CD4-positive, alpha-beta T cell treated with Interleukin-15 for 4 hours (primary cell): ENCODE measurements around the gene MRPL17.
A peak's percentile ranks its signal among the peaks of the same experiment; 100 is the strongest.

ENCODE experiments used
- DNase-seq: peaks from one replicate; pipeline ENCODE4 v3.0.0-alpha.2; 2020; ENCODE audit warnings: low spot score

The MRPL17 gene

GRCh38 chr11:6682591-6682935, 577 bp downstream of the MRPL17 start:
- DNase-seq: no peak

DNA sequence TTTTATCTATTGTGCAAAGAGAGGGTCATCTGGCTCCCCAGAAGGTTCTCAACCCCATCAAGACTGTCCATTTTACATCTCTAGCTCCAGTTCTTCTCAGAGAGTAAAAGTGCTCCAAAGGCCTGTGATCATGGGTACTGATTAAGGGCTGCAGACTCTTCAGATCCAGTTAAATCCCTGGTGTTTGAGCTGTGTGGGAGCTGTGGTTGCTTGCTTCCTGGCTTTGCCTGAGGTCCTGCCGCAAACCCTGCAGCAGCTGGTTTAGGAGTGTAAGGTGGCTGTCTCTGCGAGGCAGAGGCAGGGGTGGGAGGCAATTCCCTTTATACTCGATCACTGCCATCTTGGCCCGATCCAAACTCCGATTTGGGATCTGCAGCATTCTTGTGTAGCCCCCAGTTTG, 1.2 kb downstream of the MRPL17 start:
- no peak for DNase-seq

GRCh38 chr11:6681505-6681904, 1.6 kb downstream of the MRPL17 start:
- no peak for DNase-seq

DNA sequence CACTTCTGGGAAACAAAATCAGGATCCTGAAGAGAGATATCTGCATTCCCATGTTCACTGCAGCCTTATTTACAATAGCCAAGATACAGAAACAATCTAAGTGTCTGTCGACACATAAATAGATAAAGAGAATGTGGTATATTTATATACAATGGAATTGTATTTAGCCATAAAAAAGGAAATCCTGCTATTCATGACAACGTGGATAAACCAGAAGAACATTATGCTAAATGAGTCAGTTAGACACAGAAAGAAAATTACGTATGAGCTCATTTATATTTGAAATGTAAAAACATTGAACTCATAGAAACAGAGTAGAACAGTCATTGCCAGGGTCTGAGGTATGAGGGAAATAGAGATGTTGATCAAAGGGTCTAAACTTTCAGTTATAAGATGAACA, 6.1 kb downstream of the MRPL17 start:
- DNase-seq: no peak

DNA sequence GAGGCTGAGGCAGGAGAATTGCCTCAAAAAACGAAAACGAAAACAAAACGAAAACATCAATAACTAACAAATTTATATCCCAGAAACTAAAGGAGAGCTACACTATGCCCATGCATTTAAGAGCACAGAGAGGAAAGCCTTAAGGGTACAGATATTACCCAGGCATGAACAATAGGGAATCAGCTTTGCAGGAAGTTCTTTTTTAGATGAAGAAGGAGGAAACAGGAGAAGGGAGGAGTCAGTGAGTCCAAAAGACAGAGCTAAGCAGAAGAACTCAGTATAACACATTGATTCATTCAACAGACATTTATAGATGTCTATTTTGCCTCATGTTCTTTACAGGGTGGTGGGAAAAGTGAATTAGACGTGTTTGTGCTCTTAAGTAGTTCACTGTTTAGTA, 8.3 kb downstream of the MRPL17 start:
- DNase-seq: no peak

DNA sequence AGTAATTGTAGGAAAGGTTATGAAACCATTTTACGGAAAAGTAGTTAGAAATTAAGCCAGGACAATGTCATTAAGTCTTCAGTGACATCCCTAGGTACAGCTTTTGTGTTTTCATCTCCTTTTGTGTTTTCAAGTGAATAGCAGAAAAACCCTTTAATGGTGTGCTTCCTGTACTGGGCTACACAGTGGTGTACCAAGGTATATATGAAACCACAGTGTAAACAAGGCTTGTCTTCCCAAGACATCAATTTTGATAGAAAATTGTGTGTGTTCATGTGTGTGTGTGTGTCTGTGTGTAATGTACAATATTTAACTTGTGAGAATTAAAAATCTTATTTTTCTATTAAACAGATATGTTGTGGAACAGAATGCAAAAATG, 8.9 kb downstream of the MRPL17 start:
- no peak for DNase-seq

DNA sequence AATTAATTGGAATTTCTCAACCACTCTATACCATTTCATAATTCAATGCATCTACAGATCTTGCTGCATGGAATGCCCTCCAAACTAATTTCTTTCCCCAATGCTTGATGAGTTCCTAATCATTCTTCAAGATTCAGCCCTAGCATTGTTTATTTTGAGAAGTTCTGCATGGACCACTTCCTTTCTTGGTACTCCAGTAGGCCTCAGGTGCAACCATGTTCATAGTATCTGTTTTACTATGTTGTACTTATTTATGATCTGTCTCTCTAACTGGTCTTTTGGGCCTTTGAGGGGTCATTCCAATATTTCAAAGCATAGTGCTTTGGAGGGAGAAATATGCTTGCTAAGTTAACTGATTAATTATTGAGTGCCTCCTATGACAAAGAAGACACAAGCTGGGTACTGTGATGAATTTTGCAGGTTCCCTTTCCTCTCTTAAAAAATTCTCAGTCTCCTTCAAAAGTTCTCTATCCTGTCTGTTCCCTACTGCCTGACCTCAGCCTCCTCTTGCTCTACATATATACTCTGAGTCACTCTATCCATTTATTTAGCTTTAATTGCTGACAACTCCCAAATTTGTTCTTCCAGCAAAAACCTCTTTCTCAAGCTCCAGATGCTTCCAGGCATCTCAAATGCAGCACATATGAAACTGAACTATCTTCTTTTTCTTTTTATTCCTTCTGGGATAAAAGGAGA, 9.5 kb downstream of the MRPL17 start:
- no peak for DNase-seq

GRCh38 chr11:6671991-6672390, 11.1 kb downstream of the MRPL17 start:
- DNase-seq: no peak

DNA sequence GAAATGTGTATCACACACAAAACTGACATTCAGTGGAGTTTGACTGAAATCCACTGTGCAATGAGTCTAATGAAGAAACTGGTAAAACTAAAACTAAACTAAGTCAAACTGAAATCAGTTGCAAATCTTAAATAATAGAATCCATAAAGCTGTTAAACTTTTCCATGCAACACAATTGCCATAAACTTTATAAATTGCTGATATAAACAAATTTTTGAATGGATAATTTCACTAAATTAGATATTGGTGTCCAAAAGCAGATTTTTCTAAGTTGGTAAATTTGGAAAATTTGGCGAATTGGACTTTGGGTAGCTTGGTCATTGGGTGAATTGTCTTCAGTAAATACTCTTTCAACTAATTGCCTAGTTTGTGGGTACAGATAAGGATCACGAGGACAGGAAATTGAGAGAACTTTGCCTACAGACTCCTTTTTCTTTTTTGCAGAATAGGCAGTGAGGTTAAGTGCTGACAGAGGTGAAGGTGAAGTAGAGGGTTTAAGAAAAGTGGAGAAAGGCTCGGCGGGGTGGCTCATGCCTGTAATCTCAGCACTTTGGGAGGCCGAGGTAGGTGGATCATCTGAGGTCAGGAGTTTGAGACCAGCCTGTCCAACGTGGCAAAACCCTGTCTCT, 12.8 kb downstream of the MRPL17 start:
- no peak for DNase-seq

GRCh38 chr11:6667733-6668374, 15.3 kb downstream of the MRPL17 start:
- peak; percentile 67 for DNase-seq

DNA sequence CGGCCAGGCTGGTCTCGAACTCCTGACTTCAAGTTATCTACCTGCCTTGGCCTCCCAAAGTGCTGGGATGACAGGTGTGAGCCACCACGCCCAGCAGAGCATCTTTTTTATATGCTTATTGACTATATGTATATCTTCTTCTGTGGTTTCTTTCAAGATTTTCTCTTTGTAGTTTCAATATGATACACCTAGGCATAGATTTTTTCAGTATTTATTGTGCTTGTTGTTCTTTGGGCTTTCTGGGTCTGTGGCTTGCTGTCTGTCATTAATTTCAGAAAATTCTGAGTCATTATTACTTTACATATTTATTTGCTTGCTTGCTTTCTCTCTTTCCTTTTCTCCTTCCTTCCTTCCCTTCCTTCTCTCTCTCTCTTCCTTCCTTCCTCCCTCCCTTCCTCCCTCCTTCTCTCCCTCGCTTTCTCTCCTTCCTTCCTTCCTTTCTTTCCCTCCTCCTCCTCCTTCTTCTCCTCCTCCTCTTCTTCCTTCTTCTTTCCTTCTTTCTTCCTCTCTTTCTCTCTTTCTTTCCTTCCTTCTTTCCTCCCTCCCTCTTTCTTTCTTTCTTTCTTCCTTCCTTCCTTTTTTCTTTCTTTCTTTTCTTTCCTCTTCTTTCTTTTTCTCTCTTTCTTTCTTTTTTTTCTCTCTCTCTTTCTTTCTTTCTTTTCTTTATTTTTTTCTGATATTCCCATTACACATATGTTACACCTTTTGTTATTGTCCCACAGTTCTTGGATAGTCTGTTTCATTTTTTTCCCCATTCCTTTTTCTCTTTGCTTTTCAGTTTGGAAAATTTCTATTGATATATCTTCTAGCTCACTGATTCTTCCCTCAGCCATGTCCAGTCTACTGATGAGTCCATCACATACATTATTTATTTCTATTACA, 16.6 kb downstream of the MRPL17 start:
- DNase-seq: no peak

DNA sequence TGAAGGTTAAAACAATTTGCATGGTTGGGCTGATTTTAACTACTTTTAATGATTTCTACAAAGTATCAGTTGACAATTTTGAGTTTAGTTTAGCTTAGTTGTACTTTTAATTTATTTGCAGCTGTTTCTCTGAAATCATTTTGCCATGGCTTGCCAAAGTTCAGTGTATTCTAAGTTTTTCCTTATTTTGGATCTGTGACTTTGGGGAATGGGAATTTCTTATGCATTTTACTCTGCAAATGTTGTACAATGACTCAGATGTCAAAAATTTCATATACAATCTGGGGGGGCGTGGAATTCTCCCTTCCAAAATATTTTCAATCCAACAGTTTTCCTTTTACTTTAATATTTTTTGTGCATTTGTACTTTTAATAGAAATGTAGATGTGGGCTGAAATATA, 18.6 kb downstream of the MRPL17 start:
- no peak for DNase-seq

DNA sequence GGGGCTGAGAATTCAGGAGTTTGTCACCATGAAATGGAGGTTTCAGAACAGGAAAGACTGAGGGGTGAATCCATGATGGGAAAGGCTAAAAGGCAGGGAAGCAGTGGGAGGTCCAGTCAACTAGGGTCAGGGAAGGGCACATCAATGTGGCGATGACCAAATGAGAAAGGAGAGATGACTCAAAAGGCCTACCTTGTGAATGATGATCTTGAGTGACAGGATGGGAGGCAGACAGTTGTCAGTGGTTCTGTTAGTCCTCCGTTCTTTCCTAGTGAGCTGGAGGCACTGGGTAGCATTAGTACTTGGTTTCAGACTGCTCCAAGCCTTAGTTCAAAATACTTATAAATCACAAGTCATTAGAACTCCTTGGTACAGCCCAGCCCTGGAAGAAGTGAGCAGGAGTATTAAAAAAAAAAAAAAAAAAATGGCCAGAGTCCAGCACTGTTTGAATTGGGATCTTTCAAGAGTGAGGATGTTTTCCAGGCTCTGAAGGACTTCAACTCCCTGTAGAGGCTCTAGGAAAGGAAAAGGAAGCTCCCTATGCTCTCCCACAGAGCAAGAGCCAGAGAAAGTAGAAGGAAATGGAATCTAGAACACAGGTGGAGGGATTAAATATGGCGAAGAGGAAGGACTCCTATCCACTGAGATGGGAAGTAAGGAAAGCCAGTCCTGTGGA, 19.2 kb downstream of the MRPL17 start:
- no peak for DNase-seq

DNA sequence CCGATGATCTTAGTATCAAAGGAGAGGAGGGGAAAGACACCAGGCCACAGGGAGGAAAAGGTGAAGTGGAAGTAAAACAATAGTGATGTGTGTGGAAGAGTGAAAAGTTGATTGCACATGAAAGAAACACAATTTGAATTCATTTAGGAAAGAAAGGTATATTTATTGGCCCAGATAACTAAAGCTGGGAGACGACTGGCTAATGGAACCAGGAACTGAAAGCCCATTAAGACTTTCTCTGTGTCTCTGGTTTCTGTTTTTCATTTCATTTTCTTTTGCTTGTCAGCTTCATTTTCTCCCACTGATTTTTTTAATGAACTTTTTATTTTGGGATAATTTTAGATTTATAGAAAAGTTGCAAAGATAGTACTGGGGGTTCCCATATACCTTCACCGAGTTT, 22.4 kb downstream of the MRPL17 start:
- no peak for DNase-seq

DNA sequence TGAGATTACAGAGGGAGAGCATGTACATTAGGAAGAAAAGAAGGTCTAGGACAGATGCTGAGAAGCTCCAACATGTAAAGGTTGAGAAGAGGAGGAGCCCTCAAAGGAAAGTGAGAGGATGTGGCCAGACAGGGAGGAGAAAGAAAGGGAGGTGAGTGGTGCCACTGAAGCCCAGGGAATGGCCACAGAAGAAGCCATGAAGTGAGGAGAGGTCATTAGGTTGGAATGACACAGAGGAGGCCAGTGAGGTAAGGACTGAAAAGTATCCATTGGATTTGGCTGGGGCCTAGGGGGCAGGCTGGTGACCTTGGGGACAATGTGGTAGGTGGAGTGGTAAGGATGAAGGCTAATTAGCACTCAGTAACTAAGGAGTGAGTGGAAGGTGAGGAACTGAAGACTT, 24.5 kb downstream of the MRPL17 start:
- DNase-seq: no peak

DNA sequence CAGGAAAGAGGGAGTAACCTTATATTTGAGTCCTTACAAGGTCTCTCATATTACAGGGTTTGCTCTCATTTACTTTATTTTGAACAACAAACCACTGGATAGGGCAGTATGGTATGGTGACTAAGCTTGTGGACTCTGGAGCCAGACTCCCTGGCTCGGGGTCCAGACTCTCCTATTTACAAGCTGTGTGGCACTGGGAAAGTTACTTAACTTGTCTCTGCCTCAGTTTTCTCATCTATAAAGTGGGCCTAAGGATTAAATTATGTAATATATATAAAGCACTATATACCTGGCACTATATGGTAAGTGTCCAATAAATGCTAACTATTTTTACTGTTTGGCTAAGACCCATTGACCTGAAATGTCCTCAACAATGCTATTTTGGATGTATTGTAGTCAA, 25.8 kb downstream of the MRPL17 start:
- no peak for DNase-seq

DNA sequence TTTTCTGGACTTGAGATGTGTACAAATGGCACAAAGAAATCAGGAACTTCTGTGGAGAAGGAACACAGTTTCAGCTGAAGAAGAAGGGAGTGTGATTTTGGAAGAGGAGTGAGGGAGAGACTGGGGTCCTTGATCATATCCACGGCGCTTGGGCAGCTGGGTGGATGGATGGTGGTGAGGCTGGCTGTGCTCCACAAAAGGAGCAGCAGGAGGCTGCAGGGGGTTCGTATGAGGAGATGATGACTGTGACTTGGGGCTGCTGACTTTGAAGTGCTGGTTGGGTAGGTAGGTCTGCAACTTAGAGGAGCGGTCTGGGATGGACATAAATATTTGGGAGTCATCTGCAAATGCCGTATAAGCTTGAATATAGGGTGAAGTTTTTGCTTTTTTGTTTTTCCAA, 26.2 kb downstream of the MRPL17 start:
- DNase-seq: no peak

DNA sequence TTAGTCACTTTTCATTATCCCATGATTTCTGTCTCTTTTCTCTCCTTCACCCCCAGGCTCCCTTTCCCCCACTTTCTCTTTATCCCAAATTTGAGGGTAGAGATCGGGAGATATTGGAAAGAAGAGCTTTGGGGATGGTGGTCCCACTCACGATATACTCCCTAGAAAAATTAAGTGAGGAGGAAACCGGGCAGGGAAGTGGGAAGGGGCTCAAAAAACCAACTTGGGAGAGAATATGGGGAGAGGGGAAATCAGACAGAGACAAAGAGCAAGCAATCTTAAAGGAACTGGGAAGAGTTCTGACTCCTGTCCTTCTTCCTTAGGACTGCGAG, 26.6 kb downstream of the MRPL17 start:
- no peak for DNase-seq

GRCh38 chr11:6655790-6656583, 27.2 kb downstream of the MRPL17 start, which contains the start of gene DCHS1:
Gene DCHS1, minus strand, starts transcription at chr11:6655809. Its CDS starts 14,196 bp downstream, at chr11:6641613.
- DNase-seq: no peak

DNA sequence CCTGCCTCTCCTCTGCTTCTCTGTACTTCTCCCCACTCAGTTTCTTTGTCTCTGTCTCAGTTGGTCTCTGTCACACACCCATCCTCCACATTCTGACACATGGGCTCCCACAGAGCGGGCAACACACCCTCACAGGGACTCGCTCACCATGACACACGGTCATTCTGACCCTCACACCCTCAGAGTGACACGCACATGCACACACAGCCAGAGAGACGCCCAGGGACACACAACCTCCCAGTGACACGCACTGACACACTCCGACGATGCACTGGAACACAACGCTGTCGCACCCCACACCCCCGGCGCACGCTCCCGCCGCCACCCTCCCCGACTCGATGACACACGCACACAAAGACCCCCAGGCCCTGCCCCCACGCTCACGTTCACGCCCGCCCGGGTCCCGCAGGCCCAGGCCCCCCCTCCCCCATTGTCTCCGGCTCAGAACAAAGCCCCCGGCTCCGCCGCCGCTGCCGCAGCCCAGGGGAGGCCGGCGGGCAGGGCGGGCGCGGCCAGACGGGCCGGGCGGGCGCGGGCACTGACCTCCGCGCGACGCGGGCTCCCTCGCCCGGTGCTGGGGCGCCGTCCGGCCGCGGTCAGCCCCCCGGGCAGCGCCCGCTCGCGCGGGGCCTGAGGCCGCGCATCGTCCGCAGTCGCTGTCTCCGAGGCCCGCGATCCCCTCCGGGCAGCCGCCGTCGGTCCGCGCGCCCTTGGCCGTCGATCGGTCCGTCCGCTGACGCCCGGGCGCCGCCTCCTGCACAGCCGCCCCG, 27.9 kb downstream of the MRPL17 start:
- peak; percentile 21 for DNase-seq
